CD8-positive, alpha-beta memory T cell (primary cell): ENCODE results near the gene ZMYM4. TPM values are rescaled to one million over a fixed set of nuclear protein-coding genes. Genes with fewer than 3 reads are reported as not detected.
A peak's percentile ranks its signal among the peaks of the same experiment; 100 is the strongest.
"Not testable (repeated sequence)": the region's sequence is repeated elsewhere in the genome, so short reads cannot be mapped to it uniquely, and the experiment has no call there.

Source experiments
- CTCF ChIA-PET: fragments of 350-600 bp; sonication (Branson Sonifier 250); formaldehyde crosslinking; loops from one replicate; lab custom pipeline; 2021; ENCODE audit warnings: antibody characterized with exemption; lab: Charles Lee
- POLR2A ChIA-PET: fragments of 350-600 bp; sonication (Branson Sonifier 250); formaldehyde crosslinking; loops from one replicate; lab custom pipeline; 2021; ENCODE audit warnings: antibody characterized with exemption; lab: Charles Lee
- DNase-seq, 5 donors: peaks; one replicate each; pipeline versions ENCODE4 v3.0.0 to v3.0.0-alpha.2; 2020 to 2022; ENCODE audit warnings: mixed read lengths in 1 of 5
- H3K27ac ChIP-seq: one replicate; pipeline ENCODE4 v1.7.0; 2013; ENCODE audit warnings: low read depth, mild to moderate bottlenecking, low read length, moderate library complexity
- H3K27me3 ChIP-seq: 2 replicates; pipeline ENCODE4 v1.7.0; 2013; ENCODE audit warnings: low read length, mild to moderate bottlenecking; ENCODE audit not compliant: insufficient read depth, poor library complexity, severe bottlenecking
- H3K36me3 ChIP-seq: 2 replicates; pipeline ENCODE4 v1.7.0; 2013; ENCODE audit warnings: mild to moderate bottlenecking, low read length, moderate library complexity; ENCODE audit not compliant: insufficient read depth
- H3K4me1 ChIP-seq: 2 replicates; pipeline ENCODE4 v1.7.0; 2013; ENCODE audit warnings: mild to moderate bottlenecking, low read length, moderate library complexity; ENCODE audit not compliant: insufficient read depth
- H3K4me3 ChIP-seq: 2 replicates; pipeline ENCODE4 v1.7.0; 2013; ENCODE audit warnings: mild to moderate bottlenecking, low read length
- H3K9me3 ChIP-seq: 2 replicates; pipeline ENCODE4 v1.7.0; 2013; ENCODE audit warnings: mild to moderate bottlenecking, low read length
- H3K27ac Mint-ChIP-seq, 8 donors: one replicate each; pipeline ENCODE4 v1.8.0; 2020 to 2021; ENCODE audit warnings: mixed read lengths in 8 of 8, mild to moderate bottlenecking in 6 of 8, inconsistent platforms in 3 of 8, moderate library complexity in 3 of 8
- H3K27me3 Mint-ChIP-seq, 2 donors: one replicate each; pipeline ENCODE4 v1.8.0; 2020 to 2021; ENCODE audit warnings: mixed read lengths in 2 of 2, mild to moderate bottlenecking in 1 of 2, moderate library complexity in 1 of 2
- H3K36me3 Mint-ChIP-seq, 3 donors: one replicate each; pipeline ENCODE4 v1.8.0; 2020 to 2021; ENCODE audit warnings: mixed read lengths in 3 of 3, inconsistent platforms in 1 of 3, mild to moderate bottlenecking in 1 of 3
- H3K4me1 Mint-ChIP-seq, 3 donors: one replicate each; pipeline ENCODE4 v1.8.0; 2020 to 2021; ENCODE audit warnings: mixed read lengths in 3 of 3, inconsistent platforms in 1 of 3, mild to moderate bottlenecking in 1 of 3
- H3K4me3 Mint-ChIP-seq, 7 donors: one replicate each; pipeline ENCODE4 v1.8.0; 2020 to 2021; ENCODE audit warnings: mixed read lengths in 7 of 7, mild to moderate bottlenecking in 6 of 7, moderate library complexity in 4 of 7, inconsistent platforms in 2 of 7
- H3K9me3 Mint-ChIP-seq, 5 donors: one replicate each; pipeline ENCODE4 v1.8.0; 2020 to 2022; ENCODE audit warnings: mixed read lengths in 5 of 5, mild to moderate bottlenecking in 3 of 5, moderate library complexity in 2 of 5, inconsistent platforms in 1 of 5
- polyA plus RNA-seq: library from polyadenylated mRNA; unstranded; fragments of 300-500 nt; fragmentation: Illumina TruSeq; gene quantifications from one replicate; pipeline ENCODE4 v1.2.3, GENCODE V29; 2021
- total RNA-seq, 2 experiments: library from RNA; stranded (reverse); gene quantifications; one replicate each; pipeline ENCODE4 v1.2.3, GENCODE V29; 2021

ZMYM4 gene
- total and polyA plus RNA-seq, 3 experiments from 2014 or later = 25.5 to 30.9 (median 26.2) TPM

GRCh38 chr1:35316264-35316663 lies 47.8 kb downstream of the ZMYM4 start:
- Histone ChIP-seq H3K27me3 (no peaks in the 10 kb centered on the region), H3K4me1 (no peaks in the 10 kb centered on the region), H3K9me3 (no peaks in the 10 kb centered on the region), H3K36me3 (no peaks in the 10 kb centered on the region), H3K27ac (no peak overlapping the region), H3K4me3 (no peak overlapping the region)
- Mint-ChIP-seq H3K9me3 (no peaks in the 10 kb centered on the region), H3K36me3 (peaks cover 0 to 16% (median 7%) of the 10 kb centered on the region in 3 donors), H3K27me3 (no peaks in the 10 kb centered on the region), H3K27ac (no peak overlapping the region), H3K4me1 (peaks cover 4 to 11% (median 6%) of the 10 kb centered on the region in 3 donors), H3K4me3 (no peak overlapping the region)
- CTCF ChIA-PET = interaction anchor here (0.5 kb wide), 1 partner anchor 30 kb away, joined by 3 read pairs; no protein-coding TSS in a partner anchor
- DNase-seq = no peak
- POLR2A ChIA-PET = no interaction called here

DNA sequence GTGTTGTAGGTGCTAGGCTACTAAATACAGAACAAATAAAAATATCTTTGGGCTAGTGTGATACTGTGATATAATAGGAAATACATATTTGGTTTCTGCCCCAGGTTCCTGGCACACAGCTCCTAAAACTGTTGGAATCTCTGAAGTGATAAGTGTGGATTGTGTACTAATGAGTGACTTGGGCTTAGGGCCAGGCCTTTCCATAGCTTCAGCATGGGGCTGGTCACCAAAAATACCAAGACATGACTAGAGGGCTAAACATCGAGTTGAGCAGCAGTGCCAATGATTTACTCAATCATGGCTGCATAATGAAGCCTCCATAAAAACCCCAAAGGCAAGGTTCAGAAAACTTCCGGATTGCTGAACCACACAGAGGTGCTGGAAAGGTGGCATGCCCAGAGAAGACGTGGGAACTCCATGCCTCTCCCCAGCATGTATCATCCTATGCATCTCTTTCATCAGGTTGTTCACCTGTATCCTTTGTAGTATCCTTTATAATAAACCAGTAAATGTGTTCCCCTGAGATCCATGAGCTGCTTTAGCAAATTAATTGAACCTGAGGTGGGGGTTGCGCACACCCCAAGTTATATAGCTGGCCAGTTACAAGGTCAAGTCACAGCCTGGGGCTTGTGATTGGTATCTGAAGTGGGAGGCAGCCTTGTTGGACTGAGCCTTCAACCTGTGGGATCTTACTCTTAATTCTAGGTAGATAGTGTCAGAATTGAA lies 51.6 kb downstream of the ZMYM4 start:
- H3K27ac Mint-ChIP-seq = peak overlapping the region in 1 of 8 donors; percentile 18
- Histone ChIP-seq H3K36me3 (no peaks in the 10 kb centered on the region), H3K27ac (no peak overlapping the region), H3K27me3 (no peaks in the 10 kb centered on the region), H3K4me3 (no peak overlapping the region), H3K9me3 (no peaks in the 10 kb centered on the region), H3K4me1 (no peaks in the 10 kb centered on the region)
- no peaks in the 10 kb centered on the region for H3K9me3 Mint-ChIP-seq
- ChIA-PET CTCF (no interaction called here), POLR2A (no interaction called here)
- DNase-seq = no peak
- H3K4me3 Mint-ChIP-seq = no peak overlapping the region
- H3K4me1 Mint-ChIP-seq = peaks cover 13 to 39% (median 21%) of the 10 kb centered on the region in 3 donors
- peaks cover 0 to 14% (median 5%) of the 10 kb centered on the region in 3 donors for H3K36me3 Mint-ChIP-seq
- H3K27me3 Mint-ChIP-seq = no peaks in the 10 kb centered on the region

GRCh38 chr1:35320937-35321336 lies 52.4 kb downstream of the ZMYM4 start:
- Histone ChIP-seq H3K36me3 (no peaks in the 10 kb centered on the region), H3K27ac (no peak overlapping the region), H3K9me3 (no peaks in the 10 kb centered on the region), H3K4me3 (no peak overlapping the region), H3K27me3 (no peaks in the 10 kb centered on the region), H3K4me1 (no peaks in the 10 kb centered on the region)
- Mint-ChIP-seq H3K4me1 (peaks cover 13 to 40% (median 22%) of the 10 kb centered on the region in 3 donors), H3K27ac (no peak overlapping the region), H3K4me3 (no peak overlapping the region), H3K27me3 (no peaks in the 10 kb centered on the region), H3K36me3 (peaks cover 0 to 16% (median 5%) of the 10 kb centered on the region in 3 donors), H3K9me3 (no peaks in the 10 kb centered on the region)
- no peak for DNase-seq
- CTCF ChIA-PET = no interaction called here
- POLR2A ChIA-PET = no interaction called here

- ChIA-PET POLR2A (interaction anchor here (0.6 kb wide), 1 partner anchor 205 kb away, joined by 6 read pairs; no protein-coding TSS in a partner anchor), CTCF (no interaction called here)
- Histone ChIP-seq H3K36me3 (no peaks in the 10 kb centered on the region), H3K4me1 (no peaks in the 10 kb centered on the region), H3K4me3 (no peak overlapping the region), H3K27ac (no peak overlapping the region), H3K27me3 (no peaks in the 10 kb centered on the region), H3K9me3 (no peaks in the 10 kb centered on the region)
- no peak for DNase-seq
- Mint-ChIP-seq H3K27ac (peak overlapping the region in 3 of 8 donors; percentile 16 to 32 (median 19)), H3K27me3 (no peaks in the 10 kb centered on the region), H3K4me3 (no peak overlapping the region), H3K36me3 (peaks cover 0 to 15% (median 0%) of the 10 kb centered on the region in 3 donors), H3K4me1 (peaks cover 10 to 40% (median 22%) of the 10 kb centered on the region in 3 donors), H3K9me3 (no peaks in the 10 kb centered on the region)
Measured at GRCh38 chr1:35324486-35324885, 56.0 kb downstream of the ZMYM4 start.

- H3K27ac Mint-ChIP-seq = peak overlapping the region in 1 of 8 donors; percentile 49
Measured at GRCh38 chr1:35326246-35326866, 57.8 kb downstream of the ZMYM4 start.

GRCh38 chr1:35331618-35332017 lies 63.1 kb downstream of the ZMYM4 start:
- H3K4me1 Mint-ChIP-seq, H3K27me3 ChIP-seq, H3K9me3 ChIP-seq, H3K27ac Mint-ChIP-seq, H3K36me3 ChIP-seq, H3K9me3 Mint-ChIP-seq, DNase-seq, H3K4me3 Mint-ChIP-seq, H3K4me1 ChIP-seq, CTCF ChIA-PET, H3K4me3 ChIP-seq, H3K27me3 Mint-ChIP-seq, H3K27ac ChIP-seq: not testable (repeated sequence)
- peaks cover 4 to 18% (median 7%) of the 10 kb centered on the region in 3 donors for H3K36me3 Mint-ChIP-seq
- POLR2A ChIA-PET = interaction anchor here (0.7 kb wide), 1 partner anchor 27 kb away, joined by 6 read pairs; no protein-coding TSS in a partner anchor

More at GRCh38 chr1:35326246-35326866, 57.8 kb downstream of the ZMYM4 start:
- CTCF ChIA-PET = no interaction called here
- Mint-ChIP-seq H3K4me3 (no peak overlapping the region), H3K4me1 (peaks cover 8 to 28% (median 16%) of the 10 kb centered on the region in 3 donors), H3K36me3 (peaks cover 0 to 13% (median 0%) of the 10 kb centered on the region in 3 donors), H3K9me3 (no peaks in the 10 kb centered on the region), H3K27me3 (no peaks in the 10 kb centered on the region)
- H3K4me1 ChIP-seq = no peaks in the 10 kb centered on the region
- no peak overlapping the region for H3K4me3 ChIP-seq
- POLR2A ChIA-PET = no interaction called here
- H3K9me3 ChIP-seq = no peaks in the 10 kb centered on the region
- no peaks in the 10 kb centered on the region for H3K36me3 ChIP-seq
- no peak for DNase-seq
- H3K27me3 ChIP-seq = no peaks in the 10 kb centered on the region
- no peak overlapping the region for H3K27ac ChIP-seq

DNA sequence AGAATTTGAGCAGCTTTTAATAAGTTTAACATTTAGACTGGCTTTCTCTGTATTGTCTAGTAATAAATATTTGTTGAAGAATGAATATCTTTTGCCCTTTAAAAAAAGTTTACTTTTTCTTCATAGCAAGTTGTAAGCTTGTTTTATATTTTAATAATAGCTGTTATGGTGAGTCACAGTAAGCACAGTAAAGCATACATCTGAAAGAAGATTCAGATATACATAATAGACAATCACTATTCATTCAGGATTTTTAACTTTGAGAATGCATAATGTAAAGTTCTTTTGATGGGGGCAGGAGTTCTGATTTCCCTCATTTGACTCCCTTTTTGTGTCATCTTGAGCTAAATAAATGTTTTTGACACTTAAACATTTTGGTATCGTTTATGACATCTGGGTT lies 66.0 kb downstream of the ZMYM4 start:
- no peak overlapping the region for H3K27ac Mint-ChIP-seq
- no peaks in the 10 kb centered on the region for H3K27me3 ChIP-seq
- no peaks in the 10 kb centered on the region for H3K9me3 Mint-ChIP-seq
- no peaks in the 10 kb centered on the region for H3K27me3 Mint-ChIP-seq
- no peaks in the 10 kb centered on the region for H3K4me1 ChIP-seq
- H3K36me3 ChIP-seq = no peaks in the 10 kb centered on the region
- POLR2A ChIA-PET = no interaction called here
- H3K36me3 Mint-ChIP-seq = peaks cover 4 to 16% (median 7%) of the 10 kb centered on the region in 3 donors
- CTCF ChIA-PET = no interaction called here
- H3K4me3 ChIP-seq = no peak overlapping the region
- no peaks in the 10 kb centered on the region for H3K9me3 ChIP-seq
- peaks cover 0 to 5% (median 2%) of the 10 kb centered on the region in 3 donors for H3K4me1 Mint-ChIP-seq
- DNase-seq = no peak
- H3K4me3 Mint-ChIP-seq = no peak overlapping the region
- no peak overlapping the region for H3K27ac ChIP-seq

DNA sequence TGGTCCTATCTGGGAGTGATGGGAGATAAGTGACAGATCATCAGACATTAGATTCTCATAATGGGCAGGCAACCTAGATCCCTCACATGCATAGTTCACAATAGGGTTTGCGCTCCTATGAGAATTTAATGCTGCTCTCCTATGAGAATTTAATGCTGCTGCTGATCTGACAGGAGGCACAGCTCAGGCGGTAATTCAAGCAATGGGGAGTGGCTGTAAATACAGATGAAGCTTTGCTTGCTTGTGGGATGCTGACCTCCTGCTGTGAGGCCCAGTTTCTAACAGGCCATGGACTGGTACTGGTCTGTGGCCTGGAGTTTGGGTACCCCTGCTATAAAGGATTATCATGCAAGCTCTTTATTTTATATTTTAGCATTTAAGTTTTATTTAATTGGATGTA lies 72.0 kb downstream of the ZMYM4 start:
- peaks cover 4 to 11% (median 6%) of the 10 kb centered on the region in 3 donors for H3K36me3 Mint-ChIP-seq
- no peaks in the 10 kb centered on the region for H3K9me3 ChIP-seq
- H3K4me3 Mint-ChIP-seq = no peak overlapping the region
- H3K4me1 ChIP-seq = no peaks in the 10 kb centered on the region
- no peaks in the 10 kb centered on the region for H3K27me3 ChIP-seq
- H3K27me3 Mint-ChIP-seq = no peaks in the 10 kb centered on the region
- H3K36me3 ChIP-seq = no peaks in the 10 kb centered on the region
- no peak overlapping the region for H3K27ac ChIP-seq
- H3K4me3 ChIP-seq = no peak overlapping the region
- H3K27ac Mint-ChIP-seq = no peak overlapping the region
- no peaks in the 10 kb centered on the region for H3K9me3 Mint-ChIP-seq
- CTCF ChIA-PET = no interaction called here
- POLR2A ChIA-PET = no interaction called here
- H3K4me1 Mint-ChIP-seq = peaks cover 5 to 23% (median 14%) of the 10 kb centered on the region in 3 donors
- no peak for DNase-seq
